NCI-H526 (cell line): Measurements from ENCODE around the gene ALB.
"Not testable (repeated sequence)": the region's sequence is repeated elsewhere in the genome, so short reads cannot be mapped to it uniquely, and the experiment has no call there.

Source experiments
- DNase-seq, 2 experiments: peaks; one replicate each; lab custom pipeline; 2025; lab: John Stamatoyannopoulos, UW

The ALB gene

GRCh38 chr4:73404042-73404441 is at the start of gene ALB:
ALB (plus strand) TSS chr4:73404287; CDS start chr4:73404328, 41 bp downstream.
- no peak for DNase-seq

GRCh38 chr4:73357174-73357573 is 46.9 kb upstream of the ALB start:
- not testable (repeated sequence) for DNase-seq

- not testable (repeated sequence) for DNase-seq
Measured at GRCh38 chr4:73369506-73370199, 34.4 kb upstream of the ALB start.

GRCh38 chr4:73375328-73375741 is 28.8 kb upstream of the ALB start:
- no peak for DNase-seq

GRCh38 chr4:73376251-73376650 is 27.8 kb upstream of the ALB start:
- DNase-seq = no peak

- DNase-seq = no peak
Measured at GRCh38 chr4:73376976-73377375, 27.1 kb upstream of the ALB start.

GRCh38 chr4:73378887-73379286 is 25.2 kb upstream of the ALB start:
- no peak for DNase-seq

GRCh38 chr4:73379946-73380345 is 24.1 kb upstream of the ALB start:
- no peak for DNase-seq

GRCh38 chr4:73381214-73381613 is 22.9 kb upstream of the ALB start:
- DNase-seq = no peak

- no peak for DNase-seq
Measured at GRCh38 chr4:73383452-73383851, 20.6 kb upstream of the ALB start.

GRCh38 chr4:73387552-73387951 is 16.5 kb upstream of the ALB start:
- DNase-seq = no peak

- no peak for DNase-seq
Measured at GRCh38 chr4:73388887-73389286, 15.2 kb upstream of the ALB start.

- not testable (repeated sequence) for DNase-seq
Measured at GRCh38 chr4:73389663-73390062, 14.4 kb upstream of the ALB start.

- DNase-seq = no peak
Measured at GRCh38 chr4:73391774-73392173, 12.3 kb upstream of the ALB start.

GRCh38 chr4:73392936-73393335 is 11.2 kb upstream of the ALB start:
- no peak for DNase-seq

- DNase-seq = no peak
Measured at GRCh38 chr4:73396304-73396703, 7.8 kb upstream of the ALB start.

- no peak for DNase-seq
Measured at GRCh38 chr4:73396993-73397972, 6.8 kb upstream of the ALB start.

- DNase-seq = no peak
Measured at GRCh38 chr4:73401412-73401811, 2.7 kb upstream of the ALB start.

GRCh38 chr4:73404457-73404856 is 370 bp downstream of the ALB start:
- no peak for DNase-seq

GRCh38 chr4:73405138-73405537 is 1.1 kb downstream of the ALB start:
- DNase-seq = no peak

GRCh38 chr4:73406548-73406875 is 2.4 kb downstream of the ALB start:
- no peak for DNase-seq

GRCh38 chr4:73407227-73407673 is 3.2 kb downstream of the ALB start:
- DNase-seq = no peak

GRCh38 chr4:73408181-73408867 is 4.2 kb downstream of the ALB start:
- no peak for DNase-seq
